ENCODE data around the gene KLHL1.

Gene KLHL1

DNA sequence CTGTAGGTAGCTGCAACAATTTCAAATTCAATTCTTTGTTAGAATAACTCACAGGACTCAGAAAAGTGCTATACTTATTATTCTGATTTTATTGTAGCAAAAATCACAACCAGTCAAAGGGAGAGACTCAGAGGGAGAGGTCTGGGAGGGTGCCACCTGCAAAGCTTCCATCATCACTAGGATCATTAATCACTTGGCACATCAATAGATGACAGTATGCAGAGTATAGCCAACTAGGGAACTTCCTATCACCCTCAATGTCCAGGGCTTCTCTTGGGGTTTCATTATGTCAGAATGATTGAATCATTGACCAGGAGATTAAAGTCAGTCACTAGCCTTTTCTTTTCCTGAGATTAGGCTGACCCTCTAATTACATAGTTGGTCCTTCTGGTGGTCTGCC lies 432.0 kb downstream of the KLHL1 start:
- DNase-seq: no peak

DNA sequence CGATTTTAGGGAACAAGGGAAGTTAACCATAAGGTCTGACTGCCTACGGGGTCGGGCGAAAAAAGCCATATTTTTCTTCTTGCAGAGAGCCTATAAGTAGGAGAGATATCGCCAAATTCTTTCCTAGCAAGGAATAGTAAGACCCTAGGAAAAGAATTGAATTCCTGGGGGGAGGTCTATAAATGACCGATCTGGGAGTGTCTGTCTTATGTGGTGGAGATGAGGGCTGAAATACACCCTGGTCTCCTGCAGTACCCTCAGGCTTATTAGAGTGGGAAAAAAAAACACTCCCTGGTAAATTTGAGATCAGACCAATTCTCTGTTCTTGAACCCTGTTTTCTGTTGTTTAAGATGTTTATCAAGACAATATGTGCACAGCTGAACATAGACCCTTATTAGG lies 448.1 kb downstream of the KLHL1 start:
- DNase-seq: no peak

DNA sequence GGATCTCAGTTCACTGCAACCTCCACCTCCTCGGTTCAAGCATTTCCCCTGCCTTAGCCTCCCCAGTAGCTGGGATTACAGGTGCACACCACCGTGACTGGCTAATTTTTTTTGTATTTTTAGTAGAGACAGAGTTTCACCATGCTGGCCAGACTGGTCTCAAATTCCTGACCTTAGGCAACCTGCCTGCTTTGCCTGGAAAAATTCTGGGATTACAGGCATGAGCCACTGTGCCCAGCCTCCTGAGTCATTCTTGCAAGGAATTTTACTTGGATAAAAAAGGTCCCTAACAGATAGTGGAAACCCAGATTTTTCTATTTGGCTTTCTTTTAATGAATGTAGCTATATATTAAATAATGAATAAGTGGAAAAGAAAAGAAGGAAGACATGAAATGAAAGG lies 450.6 kb downstream of the KLHL1 start:
- DNase-seq: no peak

DNA sequence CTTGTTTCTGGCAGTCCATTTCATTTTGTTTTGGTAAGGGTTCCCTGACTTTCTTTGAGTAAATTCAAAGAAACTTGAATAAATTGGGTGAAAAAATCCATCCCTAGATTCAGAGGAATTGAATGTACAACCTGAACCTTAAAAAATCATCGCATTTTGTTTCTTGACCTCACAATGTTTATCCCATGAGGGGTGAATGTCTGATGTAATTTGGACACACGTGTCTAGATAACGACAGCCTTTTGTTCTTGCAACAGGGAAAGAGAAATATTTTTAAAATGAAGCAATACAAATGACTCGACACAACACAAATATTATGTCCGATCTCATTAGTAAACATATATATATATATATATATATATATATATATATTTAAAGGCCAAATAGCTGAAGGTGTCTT lies 453.9 kb downstream of the KLHL1 start:
- no peak for DNase-seq
